GM23338 (cell line): ENCODE data around the gene KLC4. TPM values are rescaled to one million over a fixed set of nuclear protein-coding genes. Genes with fewer than 3 reads are reported as not detected.

Source experiments
- ATAC-seq: fragments of 200-7000 bp; cut with Tn5 transposase; 3 replicates; pipeline ENCODE4 v1.9.1; 2020
- DNase-seq: peaks from one replicate; pipeline ENCODE4 v3.0.0-alpha.2; 2015; ENCODE audit warnings: low spot score
- H2AFZ ChIP-seq: fragments of 200-600 bp; sonication (generic); 2 replicates; pipeline ENCODE4 v1.8.0; 2016; ENCODE audit warnings: antibody characterized with exemption, mild to moderate bottlenecking, moderate library complexity
- H3F3A ChIP-seq: fragments of 200-600 bp; sonication (generic); replicated peaks from 2 replicates; pipeline ENCODE4 v1.8.0; 2017; ENCODE audit warnings: antibody characterized with exemption, mixed run types, low read depth
- H3K27ac ChIP-seq: fragments of 200-600 bp; sonication (generic); 2 replicates; pipeline ENCODE4 v1.6.1; 2016; ENCODE audit warnings: low read depth
- H3K27me3 ChIP-seq: fragments of 200-600 bp; sonication (generic); 2 replicates; pipeline ENCODE4 v1.8.0; 2016; ENCODE audit warnings: mild to moderate bottlenecking, mixed run types, moderate library complexity; ENCODE audit not compliant: insufficient read depth
- H3K36me3 ChIP-seq: fragments of 200-600 bp; sonication (generic); 2 replicates; pipeline ENCODE4 v1.8.0; 2016; ENCODE audit warnings: mild to moderate bottlenecking; ENCODE audit not compliant: insufficient read depth
- H3K4me1 ChIP-seq: fragments of 200-600 bp; sonication (generic); 2 replicates; pipeline ENCODE4 v1.8.0; 2016; ENCODE audit warnings: mild to moderate bottlenecking, moderate library complexity; ENCODE audit not compliant: insufficient read depth
- H3K4me2 ChIP-seq: fragments of 200-600 bp; sonication (generic); 2 replicates; pipeline ENCODE4 v1.7.1; 2017; ENCODE audit warnings: mixed run types
- H3K4me3 ChIP-seq: fragments of 200-600 bp; sonication (generic); 2 replicates; pipeline ENCODE4 v1.6.1; 2016; ENCODE audit warnings: mixed run types
- H3K79me2 ChIP-seq: fragments of 200-600 bp; sonication (generic); replicated peaks from 2 replicates; pipeline ENCODE4 v1.8.0; 2017; ENCODE audit warnings: mild to moderate bottlenecking; ENCODE audit not compliant: insufficient read depth
- H3K9me2 ChIP-seq: fragments of 200-600 bp; sonication (generic); 2 replicates; pipeline ENCODE4 v1.8.0; 2017; ENCODE audit not compliant: insufficient read depth
- H4K20me1 ChIP-seq: fragments of 200-600 bp; sonication (generic); replicated peaks from 2 replicates; pipeline ENCODE4 v1.8.0; 2017; ENCODE audit warnings: mild to moderate bottlenecking; ENCODE audit not compliant: insufficient read depth
- H3K27ac Mint-ChIP-seq: 2 replicates; pipeline ENCODE4 v1.8.0; 2020; ENCODE audit warnings: inconsistent platforms, mild to moderate bottlenecking, moderate library complexity, mixed read lengths
- H3K27me3 Mint-ChIP-seq: 3 replicates; pipeline ENCODE4 v1.8.0; 2022; ENCODE audit warnings: low read depth, mild to moderate bottlenecking, moderate library complexity, mixed read lengths, inconsistent platforms; ENCODE audit not compliant: insufficient read depth, poor library complexity
- H3K36me3 Mint-ChIP-seq: 3 replicates; pipeline ENCODE4 v1.8.0; 2021; ENCODE audit warnings: low read depth, mild to moderate bottlenecking, inconsistent platforms, moderate library complexity, mixed read lengths
- H3K4me1 Mint-ChIP-seq: 3 replicates; pipeline ENCODE4 v1.8.0; 2020; ENCODE audit warnings: mild to moderate bottlenecking, inconsistent platforms, mixed read lengths
- H3K4me3 Mint-ChIP-seq: 3 replicates; pipeline ENCODE4 v1.8.0; 2021; ENCODE audit warnings: moderate library complexity, mild to moderate bottlenecking, inconsistent platforms, mixed read lengths
- H3K9me3 Mint-ChIP-seq: 3 replicates; pipeline ENCODE4 v1.8.0; 2020; ENCODE audit warnings: moderate library complexity, mild to moderate bottlenecking, inconsistent platforms, mixed read lengths
- CTCF ChIP-seq, 2 experiments: fragments of 200-600 bp in 1 of 2; sonication (generic) in 1 of 2; conservative IDR thresholded peaks; 2 replicates each; pipeline versions ENCODE4 v1.5.1 to v1.6.1; 2016 to 2017; ENCODE audit warnings: antibody characterized with exemption in 2 of 2, low read depth in 2 of 2, mild to moderate bottlenecking in 2 of 2, moderate library complexity in 1 of 2
- EZH2phosphoT487 ChIP-seq: fragments of 200-600 bp; sonication (generic); IDR thresholded peaks from one replicate; pipeline ENCODE4 v1.8.1; 2018; ENCODE audit warnings: antibody characterized with exemption; ENCODE audit not compliant: unreplicated experiment
- JUNB ChIP-seq: IDR thresholded peaks from one replicate; pipeline ENCODE4 v1.6.1; 2016; ENCODE audit warnings: antibody characterized with exemption; ENCODE audit not compliant: unreplicated experiment
- NANOG ChIP-seq: IDR thresholded peaks from 2 replicates; pipeline ENCODE4 v1.6.1; 2016; ENCODE audit warnings: antibody characterized with exemption, borderline replicate concordance
- POLR2AphosphoS5 ChIP-seq: IDR thresholded peaks from 2 replicates; pipeline ENCODE4 v1.6.1; 2016; ENCODE audit warnings: antibody characterized with exemption, low read depth
- STAT1 ChIP-seq: IDR thresholded peaks from one replicate; pipeline ENCODE4 v1.6.1; 2016; ENCODE audit warnings: antibody characterized with exemption; ENCODE audit not compliant: unreplicated experiment
- ZNF114 ChIP-seq: fragments of 250-450 bp; sonication (Bioruptor Pico); IDR thresholded peaks from 2 replicates; pipeline ENCODE4 v1.5.0; 2020; ENCODE audit warnings: mild to moderate bottlenecking, moderate library complexity
- ZNF331 ChIP-seq: fragments of 250-450 bp; sonication (Bioruptor Pico); IDR thresholded peaks from 2 replicates; pipeline ENCODE4 v1.5.0; 2020; ENCODE audit warnings: low read depth, mild to moderate bottlenecking, moderate library complexity
- polyA plus RNA-seq: library from polyadenylated mRNA; unstranded; fragments of >200 nt; fragmentation: Nextera tagmentation; extraction: Ambion mirVana; gene quantifications from 2 replicates; pipeline ENCODE4 v1.2.1, GENCODE V29; 2016
- total RNA-seq: library from RNA; depleted of rRNA; stranded (reverse); fragments of >200 nt; shearing (Covaris generic); gene quantifications from 2 replicates; pipeline ENCODE4 v1.2.3, GENCODE V29; 2014
- TF ChIP-seq, protein P1 (sequence below): IDR thresholded peaks from one replicate; pipeline ENCODE4 v1.6.1; 2018; ENCODE audit warnings: antibody characterized with exemption; ENCODE audit not compliant: unreplicated experiment
- TF ChIP-seq, protein P2 (sequence below): fragments of 250-450 bp; sonication (Bioruptor Pico); IDR thresholded peaks from 2 replicates; pipeline ENCODE4 v1.5.0; 2020; ENCODE audit warnings: mild to moderate bottlenecking, moderate library complexity

The KLC4 gene
- total and polyA plus RNA-seq, 2 experiments from 2014 or later, result 14.9 to 17.4 TPM

GRCh38 chr6:43092635-43093034 lies 33.2 kb downstream of the KLC4 start (continued):
- TF ChIP-seq, protein P1, sequence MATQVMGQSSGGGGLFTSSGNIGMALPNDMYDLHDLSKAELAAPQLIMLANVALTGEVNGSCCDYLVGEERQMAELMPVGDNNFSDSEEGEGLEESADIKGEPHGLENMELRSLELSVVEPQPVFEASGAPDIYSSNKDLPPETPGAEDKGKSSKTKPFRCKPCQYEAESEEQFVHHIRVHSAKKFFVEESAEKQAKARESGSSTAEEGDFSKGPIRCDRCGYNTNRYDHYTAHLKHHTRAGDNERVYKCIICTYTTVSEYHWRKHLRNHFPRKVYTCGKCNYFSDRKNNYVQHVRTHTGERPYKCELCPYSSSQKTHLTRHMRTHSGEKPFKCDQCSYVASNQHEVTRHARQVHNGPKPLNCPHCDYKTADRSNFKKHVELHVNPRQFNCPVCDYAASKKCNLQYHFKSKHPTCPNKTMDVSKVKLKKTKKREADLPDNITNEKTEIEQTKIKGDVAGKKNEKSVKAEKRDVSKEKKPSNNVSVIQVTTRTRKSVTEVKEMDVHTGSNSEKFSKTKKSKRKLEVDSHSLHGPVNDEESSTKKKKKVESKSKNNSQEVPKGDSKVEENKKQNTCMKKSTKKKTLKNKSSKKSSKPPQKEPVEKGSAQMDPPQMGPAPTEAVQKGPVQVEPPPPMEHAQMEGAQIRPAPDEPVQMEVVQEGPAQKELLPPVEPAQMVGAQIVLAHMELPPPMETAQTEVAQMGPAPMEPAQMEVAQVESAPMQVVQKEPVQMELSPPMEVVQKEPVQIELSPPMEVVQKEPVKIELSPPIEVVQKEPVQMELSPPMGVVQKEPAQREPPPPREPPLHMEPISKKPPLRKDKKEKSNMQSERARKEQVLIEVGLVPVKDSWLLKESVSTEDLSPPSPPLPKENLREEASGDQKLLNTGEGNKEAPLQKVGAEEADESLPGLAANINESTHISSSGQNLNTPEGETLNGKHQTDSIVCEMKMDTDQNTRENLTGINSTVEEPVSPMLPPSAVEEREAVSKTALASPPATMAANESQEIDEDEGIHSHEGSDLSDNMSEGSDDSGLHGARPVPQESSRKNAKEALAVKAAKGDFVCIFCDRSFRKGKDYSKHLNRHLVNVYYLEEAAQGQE, result no peak
- TF ChIP-seq CTCF (conservative IDR thresholded peaks at IDR 0.05; ENCODE audit: low read depth in 2 of 2) (no peak), NANOG (no peak), POLR2AphosphoS5 (no peak)

DNA sequence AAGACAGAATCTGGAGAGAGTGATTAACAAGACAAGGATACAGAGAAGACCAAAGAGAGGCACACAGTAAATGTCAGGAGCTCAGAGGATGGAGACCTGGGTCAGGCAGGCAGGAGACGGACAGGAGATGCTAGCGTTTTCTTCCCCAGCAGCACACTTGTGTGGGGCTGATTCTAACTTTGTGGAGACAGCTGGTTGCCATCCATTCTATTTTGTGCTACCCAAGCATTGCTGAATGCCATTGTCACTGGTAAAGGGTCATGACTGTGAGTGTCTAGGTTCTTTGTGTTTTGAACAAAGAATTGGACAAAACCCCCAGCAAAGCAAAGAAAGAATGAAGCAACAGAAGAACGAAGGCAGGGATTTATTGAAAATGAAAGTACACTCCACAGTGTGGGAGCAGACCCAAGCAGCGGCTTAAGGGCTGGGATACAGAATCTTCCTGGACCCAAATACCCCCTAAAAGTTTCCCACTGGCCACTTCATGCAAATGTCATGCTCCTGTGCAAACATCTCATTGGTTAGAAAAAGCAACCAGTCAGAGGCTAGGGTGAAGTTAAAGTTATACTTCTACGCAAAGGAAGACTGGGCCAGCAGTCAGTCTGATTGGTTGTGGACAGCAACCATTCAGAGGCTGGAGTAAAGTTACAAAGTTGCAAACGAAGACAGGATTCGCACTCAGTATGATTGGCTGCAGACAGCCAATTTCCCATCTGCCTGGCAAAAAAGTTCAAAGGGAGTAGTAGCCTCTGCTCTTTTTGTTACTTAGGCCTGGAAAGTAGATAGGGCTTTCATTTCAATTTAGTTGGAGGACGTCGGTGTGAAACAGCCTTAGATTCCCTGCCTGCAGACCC lies 34.2 kb downstream of the KLC4 start:
- DNase-seq, result peak; percentile 54

More for the DNA sequence above, 34.2 kb downstream of the KLC4 start:
- H3K4me1 Mint-ChIP-seq, result peaks cover 74% of the 10 kb centered on the region
- H4K20me1 ChIP-seq, result no peaks in the 10 kb centered on the region
- H3K27ac Mint-ChIP-seq, result peak overlapping the region; percentile 45
- H3K9me2 ChIP-seq, result no peaks in the 10 kb centered on the region
- H3K27ac ChIP-seq, result peak overlapping the region; percentile 9
- no peak overlapping the region for H2AFZ ChIP-seq
- H3K36me3 Mint-ChIP-seq, result no peaks in the 10 kb centered on the region
- no peak overlapping the region for H3K4me3 Mint-ChIP-seq
- H3K4me2 ChIP-seq, result 0 out of 2 replicates have a peak overlapping the region, but pooled peaks have one; percentile 17
- peaks cover 16% of the 10 kb centered on the region for H3F3A ChIP-seq
- peak; percentile 3; the same call in 1 of the 3 replicates for ATAC-seq
- H3K4me1 ChIP-seq, result peaks cover 68% of the 10 kb centered on the region
- no peaks in the 10 kb centered on the region for H3K9me3 Mint-ChIP-seq
- no peaks in the 10 kb centered on the region for H3K36me3 ChIP-seq
- no peaks in the 10 kb centered on the region for H3K27me3 ChIP-seq
- TF ChIP-seq EZH2phosphoT487, result no peak
- no peak for TF ChIP-seq ZNF331 (CRISPR knock-in tag)
- TF ChIP-seq STAT1, result no peak
- no peak for TF ChIP-seq POLR2AphosphoS5
- no peak for TF ChIP-seq JUNB
- TF ChIP-seq ZNF114, result no peak
- TF ChIP-seq, protein P2, sequence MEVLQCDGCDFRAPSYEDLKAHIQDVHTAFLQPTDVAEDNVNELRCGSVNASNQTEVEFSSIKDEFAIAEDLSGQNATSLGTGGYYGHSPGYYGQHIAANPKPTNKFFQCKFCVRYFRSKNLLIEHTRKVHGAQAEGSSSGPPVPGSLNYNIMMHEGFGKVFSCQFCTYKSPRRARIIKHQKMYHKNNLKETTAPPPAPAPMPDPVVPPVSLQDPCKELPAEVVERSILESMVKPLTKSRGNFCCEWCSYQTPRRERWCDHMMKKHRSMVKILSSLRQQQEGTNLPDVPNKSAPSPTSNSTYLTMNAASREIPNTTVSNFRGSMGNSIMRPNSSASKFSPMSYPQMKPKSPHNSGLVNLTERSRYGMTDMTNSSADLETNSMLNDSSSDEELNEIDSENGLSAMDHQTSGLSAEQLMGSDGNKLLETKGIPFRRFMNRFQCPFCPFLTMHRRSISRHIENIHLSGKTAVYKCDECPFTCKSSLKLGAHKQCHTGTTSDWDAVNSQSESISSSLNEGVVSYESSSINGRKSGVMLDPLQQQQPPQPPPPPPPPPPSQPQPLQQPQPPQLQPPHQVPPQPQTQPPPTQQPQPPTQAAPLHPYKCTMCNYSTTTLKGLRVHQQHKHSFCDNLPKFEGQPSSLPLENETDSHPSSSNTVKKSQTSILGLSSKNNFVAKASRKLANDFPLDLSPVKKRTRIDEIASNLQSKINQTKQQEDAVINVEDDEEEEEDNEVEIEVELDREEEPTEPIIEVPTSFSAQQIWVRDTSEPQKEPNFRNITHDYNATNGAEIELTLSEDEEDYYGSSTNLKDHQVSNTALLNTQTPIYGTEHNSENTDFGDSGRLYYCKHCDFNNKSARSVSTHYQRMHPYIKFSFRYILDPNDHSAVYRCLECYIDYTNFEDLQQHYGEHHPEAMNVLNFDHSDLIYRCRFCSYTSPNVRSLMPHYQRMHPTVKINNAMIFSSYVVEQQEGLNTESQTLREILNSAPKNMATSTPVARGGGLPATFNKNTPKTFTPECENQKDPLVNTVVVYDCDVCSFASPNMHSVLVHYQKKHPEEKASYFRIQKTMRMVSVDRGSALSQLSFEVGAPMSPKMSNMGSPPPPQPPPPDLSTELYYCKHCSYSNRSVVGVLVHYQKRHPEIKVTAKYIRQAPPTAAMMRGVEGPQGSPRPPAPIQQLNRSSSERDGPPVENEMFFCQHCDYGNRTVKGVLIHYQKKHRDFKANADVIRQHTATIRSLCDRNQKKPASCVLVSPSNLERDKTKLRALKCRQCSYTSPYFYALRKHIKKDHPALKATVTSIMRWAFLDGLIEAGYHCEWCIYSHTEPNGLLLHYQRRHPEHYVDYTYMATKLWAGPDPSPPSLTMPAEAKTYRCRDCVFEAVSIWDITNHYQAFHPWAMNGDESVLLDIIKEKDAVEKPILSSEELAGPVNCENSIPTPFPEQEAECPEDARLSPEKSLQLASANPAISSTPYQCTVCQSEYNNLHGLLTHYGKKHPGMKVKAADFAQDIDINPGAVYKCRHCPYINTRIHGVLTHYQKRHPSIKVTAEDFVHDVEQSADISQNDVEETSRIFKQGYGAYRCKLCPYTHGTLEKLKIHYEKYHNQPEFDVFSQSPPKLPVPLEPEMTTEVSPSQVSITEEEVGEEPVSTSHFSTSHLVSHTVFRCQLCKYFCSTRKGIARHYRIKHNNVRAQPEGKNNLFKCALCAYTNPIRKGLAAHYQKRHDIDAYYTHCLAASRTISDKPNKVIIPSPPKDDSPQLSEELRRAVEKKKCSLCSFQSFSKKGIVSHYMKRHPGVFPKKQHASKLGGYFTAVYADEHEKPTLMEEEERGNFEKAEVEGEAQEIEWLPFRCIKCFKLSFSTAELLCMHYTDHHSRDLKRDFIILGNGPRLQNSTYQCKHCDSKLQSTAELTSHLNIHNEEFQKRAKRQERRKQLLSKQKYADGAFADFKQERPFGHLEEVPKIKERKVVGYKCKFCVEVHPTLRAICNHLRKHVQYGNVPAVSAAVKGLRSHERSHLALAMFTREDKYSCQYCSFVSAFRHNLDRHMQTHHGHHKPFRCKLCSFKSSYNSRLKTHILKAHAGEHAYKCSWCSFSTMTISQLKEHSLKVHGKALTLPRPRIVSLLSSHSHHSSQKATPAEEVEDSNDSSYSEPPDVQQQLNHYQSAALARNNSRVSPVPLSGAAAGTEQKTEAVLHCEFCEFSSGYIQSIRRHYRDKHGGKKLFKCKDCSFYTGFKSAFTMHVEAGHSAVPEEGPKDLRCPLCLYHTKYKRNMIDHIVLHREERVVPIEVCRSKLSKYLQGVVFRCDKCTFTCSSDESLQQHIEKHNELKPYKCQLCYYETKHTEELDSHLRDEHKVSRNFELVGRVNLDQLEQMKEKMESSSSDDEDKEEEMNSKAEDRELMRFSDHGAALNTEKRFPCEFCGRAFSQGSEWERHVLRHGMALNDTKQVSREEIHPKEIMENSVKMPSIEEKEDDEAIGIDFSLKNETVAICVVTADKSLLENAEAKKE (CRISPR knock-in tag), result no peak
- H3K27me3 Mint-ChIP-seq, result peaks cover 8% of the 10 kb centered on the region
- H3K79me2 ChIP-seq, result peaks cover 76% of the 10 kb centered on the region
- H3K4me3 ChIP-seq, result no peak overlapping the region
